HG02759 (cell line): Measurements from ENCODE around the gene CCDC97.
"Not testable (repeated sequence)": the region's sequence is repeated elsewhere in the genome, so short reads cannot be mapped to it uniquely, and the experiment has no call there.

Experiments
- ATAC-seq: cut with Tn5 transposase; IDR thresholded peaks from one replicate; pipeline ENCODE4 v1.9.1; 2021; ENCODE audit warnings: mild to moderate bottlenecking, moderate library complexity; ENCODE audit not compliant: unreplicated experiment

Gene CCDC97

GRCh38 chr19:41357746-41358145, 47.8 kb downstream of the CCDC97 start:
- ATAC-seq = no peak

GRCh38 chr19:41359741-41360140, 49.8 kb downstream of the CCDC97 start:
- no peak for ATAC-seq

- no peak for ATAC-seq
Measured at GRCh38 chr19:41362143-41362847, 52.3 kb downstream of the CCDC97 start.

GRCh38 chr19:41363371-41363752, 53.4 kb downstream of the CCDC97 start:
- ATAC-seq = no peak

GRCh38 chr19:41363753-41364523, 54.0 kb downstream of the CCDC97 start, which contains the start of gene B9D2:
TSS of gene B9D2 (minus strand) at chr19:41364149. CDS start at chr19:41363519, 630 bp downstream.
- ATAC-seq = peak; percentile 84

- no peak for ATAC-seq
Measured at GRCh38 chr19:41364524-41365391, 54.8 kb downstream of the CCDC97 start.

GRCh38 chr19:41366089-41366488, 56.1 kb downstream of the CCDC97 start:
- no peak for ATAC-seq

- ATAC-seq = peak; percentile 39
Measured at GRCh38 chr19:41367848-41368301, 57.9 kb downstream of the CCDC97 start.

- no peak for ATAC-seq
Measured at GRCh38 chr19:41369769-41370168, 59.8 kb downstream of the CCDC97 start.

- not testable (repeated sequence) for ATAC-seq
Measured at GRCh38 chr19:41371119-41371518, 61.1 kb downstream of the CCDC97 start.

GRCh38 chr19:41371541-41371940, 61.6 kb downstream of the CCDC97 start:
- ATAC-seq = no peak

GRCh38 chr19:41372501-41372900, 62.5 kb downstream of the CCDC97 start:
- ATAC-seq = no peak

- no peak for ATAC-seq
Measured at GRCh38 chr19:41373993-41374392, 64.0 kb downstream of the CCDC97 start.
